GM21529 (cell line): Measurements from ENCODE around the gene HCRTR1.

Experiments
- ATAC-seq: cut with Tn5 transposase; IDR thresholded peaks from one replicate; pipeline ENCODE4 v1.9.1; 2021; ENCODE audit not compliant: unreplicated experiment

Gene HCRTR1

DNA sequence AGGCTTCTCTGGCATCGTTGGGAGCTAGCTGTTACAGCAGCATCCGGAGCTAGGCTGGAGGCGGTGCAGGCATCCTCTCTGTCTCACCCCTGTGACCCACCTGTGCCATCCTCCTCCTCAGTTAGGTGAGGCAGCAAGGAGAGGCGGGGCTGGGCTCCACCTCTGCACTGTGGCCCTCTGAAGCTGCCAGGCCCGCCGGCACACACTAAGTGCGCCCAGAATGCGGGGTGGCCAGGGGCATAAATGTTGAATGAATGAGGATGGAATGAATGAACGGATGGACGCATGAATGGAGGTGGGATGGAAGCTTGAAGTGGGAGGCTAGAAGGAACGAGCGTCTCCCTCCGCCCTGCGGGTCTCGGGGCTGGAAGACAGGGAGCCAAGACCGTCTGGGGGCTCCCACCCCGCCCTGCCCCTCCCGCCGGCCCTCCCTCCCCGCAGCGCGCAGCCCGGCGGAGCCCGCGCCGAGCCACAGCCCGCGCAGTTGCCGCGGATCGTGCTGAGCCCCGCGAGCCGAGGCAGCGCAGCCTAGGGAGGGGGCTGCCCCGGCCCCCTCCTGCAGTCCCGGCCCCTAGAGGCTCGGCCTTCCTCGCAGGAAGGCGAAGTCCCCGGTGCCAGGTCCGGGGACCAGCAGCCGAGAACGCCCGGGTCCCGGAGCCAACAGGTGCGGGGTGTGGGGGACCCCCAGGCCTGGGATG, at the start of gene HCRTR1:
HCRTR1 (plus strand) TSS at position 472 of the 698 bp plus-strand sequence. CDS start 1,504 bp downstream, outside the sequence.
- no peak for ATAC-seq

DNA sequence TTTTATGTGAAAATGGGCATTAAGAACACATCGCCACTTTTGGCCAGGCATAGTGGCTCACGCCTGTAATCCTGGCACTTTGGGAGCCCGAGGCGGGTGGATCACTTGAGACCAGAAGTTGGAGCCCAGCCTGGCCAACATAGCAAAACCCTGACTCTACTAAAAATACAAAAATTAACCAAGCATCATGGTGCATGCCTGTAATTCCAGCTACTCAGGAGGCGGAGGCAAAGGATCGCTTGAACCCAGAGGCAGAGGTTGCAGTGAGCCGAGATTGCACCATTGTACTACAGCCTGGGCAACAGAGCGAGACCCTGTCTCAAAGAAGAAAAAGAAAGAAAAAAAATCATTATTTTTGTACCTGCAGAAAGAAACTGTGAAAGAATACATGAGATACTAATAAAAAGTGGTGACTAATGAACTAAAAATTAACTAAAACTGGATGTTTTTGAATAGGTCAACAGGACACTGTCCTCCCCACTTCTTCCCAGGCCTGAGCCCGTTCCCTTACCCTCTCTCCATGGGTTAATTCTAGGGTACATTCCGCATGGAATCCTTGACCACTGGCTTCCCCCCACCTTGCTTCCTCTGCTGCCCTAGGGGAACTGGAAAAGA, 49.4 kb upstream of the HCRTR1 start:
- ATAC-seq: no peak

DNA sequence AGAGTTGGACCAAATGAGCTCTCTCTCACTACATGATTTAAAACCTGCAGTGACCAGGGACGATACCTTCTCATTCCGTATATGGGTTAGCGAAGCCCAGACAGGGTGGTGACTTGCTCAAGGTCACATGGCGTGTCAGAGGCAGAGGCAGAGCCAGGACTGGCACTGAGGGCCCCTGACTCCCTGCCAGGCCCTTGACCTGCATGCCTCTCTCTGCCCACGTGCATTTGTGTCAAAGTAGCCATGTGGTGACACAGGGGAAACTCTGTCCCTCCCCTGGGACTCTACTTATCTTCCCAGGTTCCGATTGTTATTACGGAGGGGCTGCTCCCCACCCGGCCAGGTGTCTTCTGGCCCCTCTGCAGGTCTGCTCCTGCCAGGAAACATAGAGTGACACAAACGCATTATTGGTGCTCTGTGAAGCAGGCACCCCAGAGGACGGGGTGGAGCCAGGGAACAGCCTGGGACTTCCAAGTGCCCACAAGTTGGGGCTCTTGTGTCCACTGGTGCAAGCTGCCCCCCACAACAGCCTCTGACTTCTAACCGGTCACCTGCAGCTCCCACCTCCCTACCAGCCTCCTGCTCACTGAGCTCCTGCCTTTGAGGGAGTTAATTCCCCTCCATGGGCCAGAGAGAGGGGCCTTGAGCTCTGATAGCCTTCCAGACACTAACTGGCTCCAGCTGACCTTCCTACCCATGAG, 48.4 kb upstream of the HCRTR1 start:
- no peak for ATAC-seq

DNA sequence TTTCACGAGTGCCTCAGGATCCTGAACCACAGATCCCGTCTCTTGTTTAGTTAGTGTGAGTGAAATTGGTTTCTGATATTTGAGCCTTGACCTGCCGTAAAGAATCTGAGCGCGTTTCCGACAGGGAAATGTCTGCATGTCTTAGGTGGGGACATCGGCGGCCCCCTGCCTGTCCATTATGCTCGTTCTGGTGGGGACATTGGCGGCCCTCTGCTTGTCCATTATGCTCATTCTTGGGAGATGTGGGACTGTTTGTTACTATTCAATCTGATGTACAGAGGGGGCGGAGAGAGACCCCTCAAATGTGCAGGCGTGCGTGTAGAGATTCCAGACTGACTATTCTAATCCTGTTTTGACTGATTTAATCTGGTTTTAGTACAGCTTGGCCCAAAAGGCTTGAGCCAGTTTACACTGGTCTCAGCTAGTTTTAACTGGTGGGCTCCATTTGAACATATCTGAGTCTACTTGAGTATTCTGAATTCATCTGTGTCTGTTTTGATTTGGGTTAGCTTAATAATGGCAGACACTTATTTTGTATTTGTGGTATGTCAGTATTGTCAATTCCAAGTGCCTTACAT, 47.8 kb upstream of the HCRTR1 start:
- no peak for ATAC-seq

DNA sequence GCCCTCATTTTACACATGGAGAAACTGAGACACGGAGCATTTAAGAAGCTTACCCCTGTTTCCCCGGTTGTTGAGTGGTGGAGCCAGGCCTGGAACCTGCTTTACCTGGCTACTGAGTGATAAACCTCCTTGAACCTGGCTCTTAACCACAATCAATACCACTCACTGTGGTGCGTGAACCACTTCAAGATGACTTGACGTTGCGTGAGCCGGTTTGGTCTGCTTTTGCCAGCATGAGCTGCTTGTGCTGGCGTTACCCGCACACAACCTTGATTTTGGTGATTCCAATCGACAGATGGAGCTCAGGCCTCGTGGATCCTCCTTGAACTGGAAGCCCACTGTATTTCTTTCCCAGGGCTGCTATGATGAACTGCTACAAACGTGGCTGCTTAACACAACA, 47.3 kb upstream of the HCRTR1 start:
- no peak for ATAC-seq

DNA sequence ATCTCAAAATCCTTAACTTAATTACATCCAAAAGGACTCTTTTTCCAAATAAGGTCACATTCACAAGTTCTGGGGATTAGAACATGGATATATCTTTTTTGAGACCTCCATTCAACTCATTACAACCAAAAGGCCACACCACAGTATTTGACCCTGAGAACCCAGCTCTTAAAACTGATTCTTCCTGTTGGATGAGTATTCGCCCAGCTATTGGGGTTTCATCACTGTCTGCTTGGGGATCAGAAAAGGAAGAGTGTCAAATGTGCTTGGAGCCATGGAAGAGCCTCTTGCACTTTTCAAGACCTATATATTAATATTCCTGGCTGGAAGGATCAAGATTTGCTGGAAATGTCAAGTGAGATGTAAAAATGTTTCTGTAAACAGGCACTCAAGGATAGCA, 46.6 kb upstream of the HCRTR1 start:
- no peak for ATAC-seq

DNA sequence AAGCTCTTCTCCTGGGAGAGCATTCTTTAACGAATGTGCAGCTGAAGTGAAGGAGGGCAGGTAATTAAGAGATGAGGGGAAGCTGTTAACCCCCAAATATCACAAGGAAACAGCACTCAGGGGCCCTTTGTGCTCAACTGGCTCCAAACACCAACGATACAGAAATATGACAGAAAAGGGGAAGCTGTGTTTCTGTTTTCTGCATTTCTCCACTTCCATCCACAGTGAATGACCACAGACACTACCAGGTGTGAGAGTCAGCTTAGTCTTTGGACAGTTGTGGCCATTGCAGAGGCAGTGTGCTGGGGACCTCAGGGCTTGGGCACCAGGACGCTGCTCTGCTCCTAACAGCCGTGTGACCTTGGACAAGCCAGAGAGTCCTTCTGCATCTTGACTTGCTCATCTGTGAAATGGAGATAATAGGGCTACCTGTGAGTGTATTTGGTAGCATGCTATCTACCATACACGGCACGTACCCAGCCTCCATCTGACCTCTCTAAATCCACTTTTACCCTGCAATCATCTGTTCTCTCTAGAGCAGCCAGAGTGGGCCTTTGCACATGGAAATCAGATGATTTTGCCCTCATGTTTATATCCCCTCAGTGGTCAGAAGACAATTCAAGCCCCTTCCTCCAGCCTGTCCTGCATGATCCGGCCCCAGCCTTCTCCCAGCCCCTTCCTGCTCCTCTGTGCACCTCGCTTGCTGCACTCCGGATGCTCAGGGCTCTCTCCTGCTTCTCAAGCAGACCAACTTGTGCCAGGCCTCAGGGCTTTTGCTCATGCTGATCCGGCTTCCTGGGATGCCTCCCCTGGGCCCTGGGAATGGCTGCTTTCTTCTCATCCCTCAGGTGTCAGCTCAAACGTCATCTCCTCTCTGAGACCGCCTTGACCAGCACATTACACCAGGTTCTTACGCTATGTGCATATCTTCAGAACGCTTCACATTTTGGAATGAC, 45.9 kb upstream of the HCRTR1 start:
- no peak for ATAC-seq

DNA sequence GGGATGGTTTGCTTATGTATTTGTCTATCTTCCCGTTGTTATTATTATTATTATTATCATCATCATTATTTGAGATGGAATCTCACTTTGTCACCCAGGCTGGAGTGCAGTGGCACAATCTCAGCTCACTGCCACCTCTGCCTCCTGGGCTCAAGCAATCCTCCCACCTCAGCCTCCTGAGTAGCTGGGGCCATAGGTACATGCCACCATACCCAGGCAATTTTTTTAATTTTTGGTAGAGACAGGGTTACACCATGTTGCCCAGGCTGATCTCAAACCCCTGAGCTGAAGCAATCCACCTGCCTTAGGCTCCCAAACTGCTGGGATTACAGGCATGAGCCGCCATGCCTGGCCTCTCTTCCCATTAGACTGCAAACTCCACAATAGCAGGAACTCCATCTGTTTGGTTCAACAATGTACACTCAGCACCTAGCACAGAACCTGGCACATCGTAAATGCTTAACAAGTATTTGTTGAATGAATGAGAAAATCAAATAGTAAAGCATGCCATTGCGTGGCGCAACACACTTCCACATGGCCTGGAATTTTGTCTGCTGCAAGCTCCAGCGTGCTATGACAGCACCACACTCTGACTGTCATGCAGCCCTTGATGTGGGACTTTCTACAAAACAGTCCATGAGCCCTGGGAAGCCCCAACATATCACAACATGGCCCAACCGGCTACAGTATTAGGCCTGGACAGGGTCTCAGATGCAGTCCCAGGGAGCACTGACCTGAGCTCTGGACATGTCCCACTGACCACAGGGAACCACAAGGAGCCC, 45.0 kb upstream of the HCRTR1 start:
- no peak for ATAC-seq

DNA sequence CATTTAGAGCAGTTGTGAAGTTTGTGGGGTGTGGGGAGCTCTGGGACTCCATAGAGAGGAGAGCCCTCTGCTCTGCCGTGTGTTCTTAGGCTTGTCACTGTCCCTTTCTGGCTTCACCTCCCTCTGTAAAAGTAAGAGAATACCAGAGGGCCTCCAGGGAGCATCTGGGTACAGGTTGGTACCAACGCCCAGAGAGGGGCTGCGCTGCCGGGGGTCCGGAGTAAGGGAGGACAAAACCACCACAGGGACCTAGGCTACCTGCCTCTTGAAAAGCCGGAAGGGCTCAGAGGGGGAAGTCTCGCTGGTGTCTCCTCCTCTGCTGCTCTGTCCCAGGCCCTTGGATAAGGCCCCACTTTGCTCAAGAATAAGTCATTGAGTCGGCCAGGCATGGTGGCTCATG, 44.2 kb upstream of the HCRTR1 start:
- no peak for ATAC-seq

DNA sequence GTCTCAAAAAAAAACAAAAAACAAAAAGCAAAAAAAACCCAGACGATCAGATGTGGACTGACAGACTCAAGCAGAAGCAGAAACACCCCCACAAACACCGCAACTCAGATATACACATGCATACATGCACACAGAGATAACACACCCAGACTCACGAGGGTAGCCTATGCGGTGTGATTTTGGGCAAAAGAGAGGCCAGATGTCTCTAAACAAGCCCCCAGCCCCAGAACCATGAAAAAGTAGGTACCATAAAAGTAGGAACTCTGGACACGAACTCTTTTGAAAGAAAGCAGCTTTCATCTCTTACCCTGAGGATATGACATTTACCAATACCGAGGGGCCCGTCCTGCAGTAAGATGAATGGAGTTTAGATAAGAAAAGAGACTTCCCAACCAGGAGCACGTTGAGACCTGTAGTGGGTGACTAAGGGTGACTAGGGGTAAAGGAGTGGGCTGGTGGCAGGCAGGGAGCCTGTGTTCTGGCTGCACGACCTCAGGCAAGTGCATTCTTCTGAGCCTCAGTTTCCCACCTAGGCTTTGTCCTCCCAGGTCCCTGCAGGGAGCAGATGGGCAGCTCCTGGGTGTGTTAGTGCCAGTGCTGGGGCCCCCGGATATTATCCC, 42.6 kb upstream of the HCRTR1 start:
- no peak for ATAC-seq

DNA sequence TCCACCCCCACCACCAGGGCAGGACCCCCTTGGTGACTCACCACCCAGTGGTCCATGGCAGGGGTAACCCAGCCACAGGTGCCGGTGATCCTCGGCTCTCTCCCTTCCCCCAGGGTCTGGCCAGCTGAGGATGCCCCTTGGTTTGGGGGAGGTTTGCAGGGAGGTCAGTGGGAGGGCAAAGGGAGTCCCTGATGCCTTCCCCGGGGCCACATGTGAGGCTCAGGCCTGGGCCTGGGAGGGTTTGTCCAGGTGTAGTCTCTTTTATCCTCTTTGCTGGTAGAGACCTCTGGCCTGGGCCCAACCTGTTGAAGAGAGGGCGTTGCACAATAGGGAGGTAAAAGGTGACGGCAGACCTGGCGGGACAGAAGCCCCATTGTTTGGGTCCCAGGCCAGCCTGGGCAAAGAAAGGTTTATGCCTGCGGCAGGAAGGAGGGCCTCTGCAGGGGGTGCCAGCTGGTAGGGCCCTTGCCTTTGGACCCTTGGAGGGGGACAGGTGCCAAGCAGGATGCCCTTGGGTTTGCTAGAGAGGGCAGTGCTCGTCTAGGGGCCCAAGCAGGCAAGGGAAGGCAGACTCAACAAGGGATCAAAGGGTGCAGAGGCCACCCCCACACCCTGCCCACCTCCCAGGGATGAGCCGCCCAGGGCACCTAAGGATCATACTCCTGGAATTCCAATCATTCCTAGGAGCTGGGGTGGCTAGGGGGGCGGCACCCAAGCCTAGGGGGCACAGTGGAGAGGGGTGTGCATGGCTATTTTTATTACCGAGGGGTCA, 41.9 kb upstream of the HCRTR1 start:
- no peak for ATAC-seq

DNA sequence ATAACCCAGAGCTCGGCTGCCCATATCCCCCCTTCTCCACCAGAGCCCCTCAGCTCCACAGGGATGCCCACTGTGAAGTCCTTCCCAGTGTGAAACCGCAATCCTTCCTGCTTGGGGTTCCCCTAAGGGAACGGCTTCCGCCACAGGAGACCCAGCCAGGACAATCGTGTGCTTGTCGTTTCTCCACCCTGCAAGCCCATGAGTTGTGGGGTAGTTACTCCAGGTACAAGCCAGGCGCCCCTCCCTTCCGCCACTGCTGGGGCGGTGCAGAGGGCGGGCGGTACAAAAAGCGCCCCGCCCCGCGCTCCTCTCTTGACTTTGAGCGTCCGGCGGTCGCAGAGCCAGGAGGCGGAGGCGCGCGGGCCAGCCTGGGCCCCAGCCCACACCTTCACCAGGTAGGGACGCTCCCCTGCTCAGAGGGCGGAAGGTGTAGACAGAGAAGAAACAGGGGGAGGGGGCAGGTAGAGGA, 41.3 kb upstream of the HCRTR1 start, which contains the start of gene TINAGL1:
TINAGL1 (plus strand) TSS at position 315 of the 469 bp plus-strand sequence. CDS start 634 bp downstream, outside the sequence.
- ATAC-seq: no peak

DNA sequence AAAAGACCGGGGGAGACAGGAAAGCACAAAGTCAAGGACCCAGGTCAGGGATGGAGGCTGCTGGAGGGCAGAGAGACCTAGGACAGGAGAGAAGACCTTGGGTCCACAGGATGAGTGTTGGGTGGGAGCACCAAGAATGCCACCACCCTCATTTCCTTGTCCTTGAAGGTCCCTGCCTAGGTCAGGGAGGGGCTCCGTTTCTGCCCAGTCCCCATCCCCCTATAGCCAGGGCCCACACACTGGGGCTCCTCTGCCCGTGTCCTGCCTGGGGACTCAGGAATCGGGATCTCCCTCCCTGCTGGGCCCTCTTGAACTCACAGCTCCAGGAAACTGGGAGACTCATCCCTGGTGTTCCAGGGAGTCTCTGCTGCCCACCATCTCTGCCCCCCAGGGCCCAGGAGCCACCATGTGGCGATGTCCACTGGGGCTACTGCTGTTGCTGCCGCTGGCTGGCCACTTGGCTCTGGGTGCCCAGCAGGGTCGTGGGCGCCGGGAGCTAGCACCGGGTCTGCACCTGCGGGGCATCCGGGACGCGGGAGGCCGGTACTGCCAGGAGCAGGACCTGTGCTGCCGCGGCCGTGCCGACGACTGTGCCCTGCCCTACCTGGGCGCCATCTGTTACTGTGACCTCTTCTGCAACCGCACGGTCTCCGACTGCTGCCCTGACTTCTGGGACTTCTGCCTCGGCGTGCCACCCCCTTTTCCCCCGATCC, 40.6 kb upstream of the HCRTR1 start:
- ATAC-seq: no peak

DNA sequence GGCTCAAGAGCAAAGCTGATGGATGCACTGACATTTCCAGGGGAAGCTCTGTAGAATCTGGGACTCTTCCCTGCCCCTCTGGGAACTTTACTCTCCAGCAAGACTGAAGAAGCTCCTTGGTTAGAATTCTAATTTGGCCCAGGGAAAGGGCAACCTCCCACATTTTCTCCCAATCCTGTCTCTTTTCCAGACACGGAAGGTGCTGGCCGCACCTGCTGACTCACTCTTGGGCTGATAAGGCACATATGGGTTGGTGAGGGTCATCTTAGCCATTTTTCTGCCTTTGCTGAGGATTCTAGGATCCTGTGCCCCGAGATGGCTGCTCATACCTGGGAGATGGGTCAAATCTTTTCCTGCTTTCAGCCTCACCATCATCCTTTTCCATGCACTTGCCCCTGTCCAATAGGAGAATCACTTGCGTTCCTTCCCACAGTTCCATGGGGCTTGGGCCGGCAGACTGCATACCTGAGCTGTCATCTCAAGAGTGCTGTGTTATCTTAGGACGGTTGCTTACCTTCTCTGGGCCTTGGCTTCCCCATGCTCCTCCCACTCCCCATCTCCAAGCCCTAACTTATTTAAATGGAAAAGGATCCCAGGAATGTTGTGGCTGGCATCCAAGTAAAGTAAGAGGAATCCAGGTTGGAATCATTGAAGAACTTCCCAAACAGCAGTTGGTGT, 39.8 kb upstream of the HCRTR1 start:
- ATAC-seq: no peak

DNA sequence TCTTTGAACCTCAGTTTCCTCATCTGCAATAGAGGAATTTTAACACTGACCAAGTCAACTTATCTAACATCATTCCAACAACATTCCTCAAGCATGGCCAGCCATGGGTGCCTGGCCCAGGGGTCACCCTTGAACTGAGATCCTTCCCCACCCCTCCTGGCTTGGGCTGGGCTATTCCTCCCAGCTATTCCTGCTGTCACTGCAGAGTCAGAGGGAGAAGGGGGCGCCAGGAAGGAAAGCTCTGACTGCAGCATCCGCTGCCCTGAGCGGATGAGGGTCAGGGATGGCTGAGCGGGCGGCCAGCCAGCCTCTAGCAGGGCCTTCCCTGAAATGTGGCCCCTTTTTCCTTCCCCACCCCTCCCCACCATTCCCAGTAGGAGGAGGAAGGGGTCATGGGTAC, 38.1 kb upstream of the HCRTR1 start:
- ATAC-seq: no peak

DNA sequence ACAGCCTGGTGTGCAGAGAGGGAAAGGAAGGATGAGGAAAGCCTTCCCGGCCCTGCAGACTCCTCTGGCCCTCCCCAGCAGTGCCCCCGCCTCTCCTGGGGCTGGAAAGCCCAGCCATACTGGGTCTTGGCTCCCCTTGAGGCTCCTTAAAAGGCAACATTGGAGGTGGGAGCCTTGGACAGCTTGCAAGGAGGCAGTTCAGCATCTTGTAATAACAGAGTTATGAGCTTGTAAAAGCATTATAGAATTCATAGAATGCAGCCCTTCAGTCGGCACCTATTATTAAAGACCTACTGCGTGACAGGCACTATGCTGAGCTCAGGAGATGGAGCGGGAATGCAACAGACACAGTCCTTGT, 37.0 kb upstream of the HCRTR1 start:
- ATAC-seq: no peak

DNA sequence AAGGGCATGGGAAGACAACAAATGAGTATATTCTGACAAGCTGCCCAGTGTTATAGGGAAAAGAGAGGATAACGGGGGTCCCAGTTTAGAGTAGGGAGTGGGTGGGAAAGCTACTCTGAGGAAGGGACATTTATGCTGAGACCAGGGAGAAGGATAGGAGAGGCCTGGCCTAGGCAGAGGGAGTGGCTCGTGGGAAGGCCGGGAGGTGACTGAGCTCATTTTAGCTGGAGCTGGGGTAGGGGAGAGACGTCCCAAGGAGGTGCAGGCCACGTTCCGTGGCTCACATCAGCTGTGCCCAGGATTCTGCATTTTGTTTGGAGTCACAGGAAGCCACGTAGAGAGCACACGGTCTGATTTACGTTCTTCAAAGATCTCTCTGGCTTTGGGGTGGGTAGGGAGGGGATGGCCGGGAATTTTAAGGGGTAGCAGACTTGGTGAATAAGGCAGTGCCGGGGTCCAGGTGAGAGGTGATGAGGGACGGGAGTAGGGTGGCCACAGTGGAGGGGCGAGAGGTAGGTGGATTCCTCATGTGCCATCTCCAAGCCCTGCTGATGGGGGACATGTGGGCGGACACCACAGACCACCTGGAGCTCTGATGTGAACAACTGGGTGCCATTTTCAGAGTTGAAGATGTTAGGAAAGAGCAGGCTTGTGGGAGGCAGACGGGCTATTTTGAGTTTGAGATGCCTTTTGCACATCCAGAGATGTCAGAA, 36.4 kb upstream of the HCRTR1 start:
- ATAC-seq: no peak
